ENCODE data around the gene MYBBP1A.

GRCh38 chr17:4572131-4572530, 16.9 kb upstream of the MYBBP1A start:
- no peak for TF ChIP-seq CTCF (IDR thresholded peaks at IDR 0.05; ENCODE audit: low read depth, low read length)
- TF ChIP-seq POLR2A (IDR thresholded peaks at IDR 0.05; ENCODE audit: extremely low read depth, insufficient read length), result no peak
- no peak for TF ChIP-seq MAX (IDR thresholded peaks at IDR 0.05; ENCODE audit: low read depth, low read length)

Data from NB4 (cell line).